Iris pigment epithelial cell (primary cell): Measurements from ENCODE around the gene TPTE.
"Not testable (repeated sequence)": the region's sequence is repeated elsewhere in the genome, so short reads cannot be mapped to it uniquely, and the experiment has no call there.

Source experiments
- DNase-seq: peaks from one replicate; pipeline ENCODE4 v3.0.0-alpha.2; 2011; ENCODE audit warnings: low read depth

The TPTE gene

GRCh38 chr21:10617133-10617752 is 95.9 kb downstream of the TPTE start:
- DNase-seq, result not testable (repeated sequence)

GRCh38 chr21:10627316-10627863 is 106.0 kb downstream of the TPTE start:
- no peak for DNase-seq

GRCh38 chr21:10629239-10629638 is 107.9 kb downstream of the TPTE start:
- not testable (repeated sequence) for DNase-seq

- DNase-seq, result not testable (repeated sequence)
Observed at GRCh38 chr21:10630829-10631228, 109.4 kb downstream of the TPTE start.

GRCh38 chr21:10631316-10631715 is 109.9 kb downstream of the TPTE start:
- not testable (repeated sequence) for DNase-seq

- not testable (repeated sequence) for DNase-seq
Observed at GRCh38 chr21:10638144-10638543, 116.8 kb downstream of the TPTE start.

GRCh38 chr21:10639123-10639522 is 117.7 kb downstream of the TPTE start:
- DNase-seq, result no peak

- DNase-seq, result not testable (repeated sequence)
Observed at GRCh38 chr21:10639746-10640145, 118.4 kb downstream of the TPTE start.

GRCh38 chr21:10640446-10640845 is 119.1 kb downstream of the TPTE start:
- DNase-seq, result no peak

- DNase-seq, result no peak
Observed at GRCh38 chr21:10641107-10641506, 119.7 kb downstream of the TPTE start.

- not testable (repeated sequence) for DNase-seq
Observed at GRCh38 chr21:10645667-10646066, 124.3 kb downstream of the TPTE start.

- DNase-seq, result not testable (repeated sequence)
Observed at GRCh38 chr21:10649350-10650149, 128.2 kb downstream of the TPTE start.

GRCh38 chr21:10650297-10650696 is 128.9 kb downstream of the TPTE start:
- not testable (repeated sequence) for DNase-seq
